Left ventricle myocardium inferior (tissue), 1 donor: ENCODE results near the gene SYNE1. TPM values are rescaled to one million over a fixed set of nuclear protein-coding genes. Genes with fewer than 3 reads are reported as not detected.

Experiments used
- DNase-seq: peaks from one replicate; pipeline ENCODE4 v3.0.0-alpha.2; 2020
- H3K27ac ChIP-seq: fragments of 200-600 bp; replicated peaks from 2 replicates; pipeline ENCODE4 v1.8.0; 2021
- H3K27me3 ChIP-seq: fragments of 200-600 bp; 2 replicates; pipeline ENCODE4 v1.8.0; 2021; ENCODE audit warnings: low read depth
- H3K36me3 ChIP-seq: fragments of 200-600 bp; 2 replicates; pipeline ENCODE4 v1.8.0; 2021
- H3K4me1 ChIP-seq: fragments of 200-600 bp; 2 replicates; pipeline ENCODE4 v1.8.0; 2021
- H3K4me3 ChIP-seq: fragments of 200-600 bp; 2 replicates; pipeline ENCODE4 v1.8.0; 2021; ENCODE audit warnings: mild to moderate bottlenecking, moderate library complexity
- H3K9me3 ChIP-seq: fragments of 200-600 bp; replicated peaks from 2 replicates; pipeline ENCODE4 v1.8.0; 2021
- intact Hi-C: fragments of 100-400 bp; cut with micrococcal nuclease; formaldehyde crosslinking; loops from one replicate; pipeline ENCODE4 v1.11.0; 2022
- total RNA-seq: library from RNA; stranded (reverse); fragmentation: NEBNext Ultra II Directional; extraction: Animal tissue kit (Norgen Biotek cat#: 25700); gene quantifications from one replicate; pipeline ENCODE4 v1.2.1, GENCODE V29; 2021
- TF ChIP-seq, protein P1 (sequence below): fragments of 200-600 bp; IDR thresholded peaks from 2 replicates; pipeline ENCODE4 v1.8.0; 2021; ENCODE audit warnings: antibody characterized with exemption, mild to moderate bottlenecking, borderline replicate concordance
- donor health status: DM: no; HTN: yes; CAD: no; lungs with severe emphysema.

SYNE1 gene
- total RNA-seq, 1 donor from 2014 or later = 105 TPM

DNA sequence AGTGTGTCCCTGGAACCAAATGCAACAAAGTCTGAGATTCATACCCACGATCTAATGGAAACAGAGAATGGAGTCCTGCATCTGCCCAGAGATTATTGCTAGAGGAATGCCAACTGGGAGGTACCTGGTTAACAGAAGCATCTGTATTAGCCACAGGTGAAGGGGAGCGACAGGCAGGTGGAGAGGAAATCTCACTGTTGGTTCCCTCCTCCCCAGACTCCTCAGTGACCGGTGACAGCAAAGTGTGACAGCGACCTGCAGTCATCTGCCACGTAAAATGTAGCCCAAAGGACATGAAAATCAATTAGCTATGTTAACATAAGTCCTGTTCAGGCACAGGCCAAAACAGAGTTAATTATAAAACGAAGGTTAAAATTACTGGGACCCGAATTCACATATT, 336.6 kb downstream of the SYNE1 start:
- Histone ChIP-seq H3K9me3 (no peaks in the 10 kb centered on the region), H3K4me1 (peaks cover 54% of the 10 kb centered on the region), H3K4me3 (peak overlapping the region; percentile 70), H3K36me3 (peaks cover 60% of the 10 kb centered on the region), H3K27ac (peak overlapping the region; percentile 92), H3K27me3 (no peaks in the 10 kb centered on the region)
- intact Hi-C loops = no loop called here
- no peak for DNase-seq
- TF ChIP-seq, protein P1, sequence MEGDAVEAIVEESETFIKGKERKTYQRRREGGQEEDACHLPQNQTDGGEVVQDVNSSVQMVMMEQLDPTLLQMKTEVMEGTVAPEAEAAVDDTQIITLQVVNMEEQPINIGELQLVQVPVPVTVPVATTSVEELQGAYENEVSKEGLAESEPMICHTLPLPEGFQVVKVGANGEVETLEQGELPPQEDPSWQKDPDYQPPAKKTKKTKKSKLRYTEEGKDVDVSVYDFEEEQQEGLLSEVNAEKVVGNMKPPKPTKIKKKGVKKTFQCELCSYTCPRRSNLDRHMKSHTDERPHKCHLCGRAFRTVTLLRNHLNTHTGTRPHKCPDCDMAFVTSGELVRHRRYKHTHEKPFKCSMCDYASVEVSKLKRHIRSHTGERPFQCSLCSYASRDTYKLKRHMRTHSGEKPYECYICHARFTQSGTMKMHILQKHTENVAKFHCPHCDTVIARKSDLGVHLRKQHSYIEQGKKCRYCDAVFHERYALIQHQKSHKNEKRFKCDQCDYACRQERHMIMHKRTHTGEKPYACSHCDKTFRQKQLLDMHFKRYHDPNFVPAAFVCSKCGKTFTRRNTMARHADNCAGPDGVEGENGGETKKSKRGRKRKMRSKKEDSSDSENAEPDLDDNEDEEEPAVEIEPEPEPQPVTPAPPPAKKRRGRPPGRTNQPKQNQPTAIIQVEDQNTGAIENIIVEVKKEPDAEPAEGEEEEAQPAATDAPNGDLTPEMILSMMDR = no peak

DNA sequence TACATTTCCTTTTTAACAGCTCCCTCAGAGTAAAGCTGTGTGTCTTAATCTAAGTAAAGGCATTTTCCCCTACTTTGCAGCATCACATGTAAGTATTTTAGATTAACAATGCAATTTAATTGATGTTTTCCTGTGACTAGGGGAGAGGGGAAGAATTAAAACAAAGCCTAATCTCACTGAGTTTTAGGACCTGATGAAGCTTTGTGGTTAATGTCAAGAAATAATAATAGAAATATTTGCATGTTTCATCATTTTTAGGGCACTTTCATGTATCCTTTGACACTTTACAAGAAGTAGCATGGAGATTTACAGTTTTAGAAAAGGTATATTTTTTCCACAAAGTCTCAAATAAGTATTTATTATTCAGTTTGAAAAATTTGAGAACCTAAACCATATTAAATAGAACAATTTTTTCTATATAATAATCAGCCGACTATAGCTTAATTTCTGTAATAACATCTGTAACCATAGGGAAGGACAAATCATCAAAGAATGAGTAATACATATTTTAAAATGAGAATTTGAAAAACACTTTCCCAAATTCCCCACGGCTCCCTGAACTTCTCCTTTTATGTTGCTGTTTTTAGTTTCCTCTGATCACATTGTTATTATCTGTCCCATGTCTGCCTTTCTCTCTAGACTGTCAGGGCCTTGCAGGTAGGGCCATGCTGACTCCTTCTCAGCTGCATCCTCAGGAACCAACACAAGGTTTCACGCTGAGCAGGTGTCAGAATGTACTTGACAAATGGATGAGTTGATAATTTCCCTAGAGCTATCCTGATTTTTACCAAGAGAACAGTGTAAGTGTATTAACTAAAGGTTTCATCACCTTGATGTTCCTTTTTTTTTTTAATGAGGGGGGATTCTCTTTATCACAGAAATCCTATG, 338.1 kb downstream of the SYNE1 start:
- intact Hi-C loops = no loop called here
- Histone ChIP-seq H3K27ac (peak overlapping the region; percentile 32), H3K9me3 (no peaks in the 10 kb centered on the region), H3K4me1 (peaks cover 55% of the 10 kb centered on the region), H3K36me3 (peaks cover 60% of the 10 kb centered on the region), H3K4me3 (no peak overlapping the region), H3K27me3 (no peaks in the 10 kb centered on the region)
- DNase-seq = no peak
- TF ChIP-seq, protein P1 = no peak

DNA sequence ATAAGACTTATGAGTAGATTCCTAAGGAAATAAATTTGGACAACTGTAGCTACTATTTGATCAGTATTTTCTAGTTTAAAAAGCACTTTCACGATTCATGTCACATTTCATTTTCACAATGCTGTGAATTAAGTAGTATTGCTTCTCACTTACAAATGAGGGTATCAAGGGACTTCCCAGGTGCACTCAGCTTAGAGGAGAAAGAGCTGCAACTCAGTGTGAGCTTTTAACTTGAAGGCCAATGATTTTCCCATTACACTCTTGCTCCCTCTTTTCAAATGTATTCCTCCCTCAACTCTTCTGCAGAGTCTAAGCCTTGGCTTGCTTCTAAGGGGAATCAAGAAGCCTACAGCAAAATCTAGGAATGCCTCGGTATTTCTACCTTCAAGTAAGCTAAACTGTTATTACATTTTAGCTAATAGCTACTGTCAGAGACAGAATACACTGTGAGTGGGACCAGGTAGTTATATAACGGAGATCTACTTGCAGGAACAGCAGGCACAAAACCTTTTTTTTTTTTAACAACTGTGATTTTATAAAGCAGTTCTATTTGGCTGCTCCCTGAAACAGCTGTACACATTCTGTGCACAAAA, 339.0 kb downstream of the SYNE1 start:
- peaks cover 61% of the 10 kb centered on the region for H3K36me3 ChIP-seq
- H3K27me3 ChIP-seq = no peaks in the 10 kb centered on the region
- H3K4me3 ChIP-seq = no peak overlapping the region
- DNase-seq = no peak
- peaks cover 62% of the 10 kb centered on the region for H3K4me1 ChIP-seq
- TF ChIP-seq, protein P1 = no peak
- peak overlapping the region; percentile 32 for H3K27ac ChIP-seq
- intact Hi-C loops = no loop called here
- no peaks in the 10 kb centered on the region for H3K9me3 ChIP-seq

DNA sequence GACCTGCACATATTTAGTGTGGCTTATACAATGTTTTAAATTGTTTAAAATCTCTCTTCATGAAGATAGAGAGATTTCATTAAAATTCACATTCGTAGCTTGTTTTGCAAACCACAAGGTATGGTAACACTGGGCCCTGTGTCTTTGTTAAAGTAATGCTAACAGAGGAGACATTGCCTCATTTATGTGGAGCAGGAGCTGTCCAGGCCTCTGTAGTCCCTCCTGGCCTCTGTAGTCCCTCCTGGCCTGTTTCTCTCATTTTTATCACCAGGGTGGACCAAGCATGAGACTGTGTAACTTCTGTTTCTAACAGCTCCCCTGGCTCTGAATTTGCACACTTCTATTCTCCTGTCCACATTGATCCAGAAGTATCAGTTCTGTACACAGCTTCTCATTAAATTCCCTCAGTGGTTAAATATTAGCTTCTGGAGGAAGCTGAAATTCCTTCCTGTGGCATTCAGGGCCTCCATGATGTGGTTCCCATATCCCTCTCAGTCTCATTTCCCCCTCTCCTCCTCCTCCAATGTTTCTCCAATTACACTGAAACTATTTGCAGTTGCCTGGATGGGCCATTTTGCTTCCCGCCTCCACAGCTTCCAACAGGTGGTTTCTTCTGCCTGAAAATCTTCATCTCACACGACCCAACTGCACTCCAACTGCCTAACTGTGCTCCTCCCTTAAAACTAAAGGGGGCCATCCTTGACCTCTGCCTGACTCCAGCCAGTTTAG, 340.4 kb downstream of the SYNE1 start:
- TF ChIP-seq, protein P1 = no peak
- Histone ChIP-seq H3K9me3 (no peaks in the 10 kb centered on the region), H3K27ac (peak overlapping the region; percentile 23), H3K36me3 (peaks cover 74% of the 10 kb centered on the region), H3K27me3 (no peaks in the 10 kb centered on the region), H3K4me1 (peaks cover 68% of the 10 kb centered on the region), H3K4me3 (no peak overlapping the region)
- no peak for DNase-seq
- intact Hi-C loops = no loop called here

DNA sequence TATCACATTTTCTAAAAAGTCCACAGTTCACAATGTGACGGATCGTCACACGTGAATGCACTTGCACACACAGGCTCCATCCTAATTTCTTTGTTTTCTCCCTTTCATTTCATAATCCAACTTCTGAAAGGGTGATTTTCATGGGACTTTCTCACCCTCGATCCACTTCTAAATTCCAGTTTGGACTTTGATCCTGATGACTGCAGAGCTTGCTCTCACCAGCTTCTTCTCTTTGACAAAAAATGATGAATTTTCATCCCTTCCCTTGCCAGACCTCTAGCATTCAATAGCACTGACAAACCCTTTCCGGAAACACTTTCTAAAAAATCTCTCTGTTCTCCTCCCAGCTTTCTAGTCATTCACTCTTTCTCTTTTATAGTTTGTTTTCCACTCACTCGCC, 341.2 kb downstream of the SYNE1 start:
- H3K4me3 ChIP-seq = no peak overlapping the region
- H3K9me3 ChIP-seq = no peaks in the 10 kb centered on the region
- peaks cover 66% of the 10 kb centered on the region for H3K4me1 ChIP-seq
- intact Hi-C loops = no loop called here
- H3K27me3 ChIP-seq = no peaks in the 10 kb centered on the region
- DNase-seq = no peak
- H3K27ac ChIP-seq = peak overlapping the region; percentile 23
- peaks cover 77% of the 10 kb centered on the region for H3K36me3 ChIP-seq
- TF ChIP-seq, protein P1 = no peak
